K562 (cell line): ENCODE measurements around the gene PTPN1. TPM values are rescaled to one million over a fixed set of nuclear protein-coding genes. Genes with fewer than 3 reads are reported as not detected.

Experiments
- ADNP ChIP-seq: fragments of 200-800 bp; sonication (Bioruptor generic); IDR thresholded peaks from 2 replicates; pipeline ENCODE4 v1.6.1; 2016; ENCODE audit warnings: missing genetic modification characterization, missing compliant biosample characterization
- ASH1L ChIP-seq: fragments of 450-650 bp; IDR thresholded peaks from 2 replicates; pipeline ENCODE4 v1.6.1; 2018; ENCODE audit warnings: borderline replicate concordance, mild to moderate bottlenecking, low read depth; ENCODE audit not compliant: partially characterized antibody
- CBX8 ChIP-seq: fragments of 200-600 bp; sonication (generic); IDR thresholded peaks from 2 replicates; pipeline ENCODE4 v1.6.1; 2012; ENCODE audit warnings: borderline replicate concordance, mixed run types, low read depth, mild to moderate bottlenecking, moderate library complexity, mixed read lengths, low read length, control low read depth, inconsistent platforms; ENCODE audit not compliant: poor library complexity, severe bottlenecking; ENCODE audit errors: extremely low read depth
- CC2D1A ChIP-seq: fragments of 450-650 bp; IDR thresholded peaks from 2 replicates; pipeline ENCODE4 v1.6.1; 2017; ENCODE audit warnings: mild to moderate bottlenecking
- DACH1 ChIP-seq: fragments of 450-650 bp; IDR thresholded peaks from 2 replicates; pipeline ENCODE4 v1.6.1; 2018; ENCODE audit not compliant: partially characterized antibody
- HNRNPH1 ChIP-seq: fragments of 200-400 bp; formaldehyde crosslinking; optimal IDR thresholded peaks from 2 replicates; pipeline ENCODE3; 2017; ENCODE audit warnings: low read depth, mild to moderate bottlenecking, low read length, moderate library complexity
- MXI1 ChIP-seq: IDR thresholded peaks from 2 replicates; pipeline ENCODE4 v1.6.1; 2011; ENCODE audit warnings: low read depth, mild to moderate bottlenecking, improper control_type of control experiment, low read length
- NRF1 ChIP-seq, 2 experiments: fragments of 450-650 bp; IDR thresholded peaks in 1 of 2; conservative IDR thresholded peaks in 1 of 2; 2 replicates each; pipeline ENCODE4 v1.6.1; 2014; ENCODE audit warnings: mild to moderate bottlenecking in 2 of 2
- PHTF2 ChIP-seq: fragments of 250-450 bp; sonication (Bioruptor Pico); IDR thresholded peaks from 2 replicates; pipeline ENCODE4 v1.5.0; 2021; ENCODE audit warnings: mild to moderate bottlenecking
- ZNF717 ChIP-seq: fragments of 250-450 bp; sonication (Bioruptor Pico); IDR thresholded peaks from 2 replicates; pipeline ENCODE4 v1.5.0; 2021
- polyA plus RNA-seq, 8 experiments: library from polyadenylated mRNA; depleted of rRNA in 4 of 8; stranded (reverse) in 5 of 8; unstranded in 3 of 8; fragments of >200 nt; fragmentation: Nextera tagmentation in 2 of 8; fragmentation: Illumina TruSeq in 1 of 8; extraction: Ambion mirVana in 2 of 8; extraction: Trizol in 1 of 8; gene quantifications; 2 replicates each; pipeline versions ENCODE4 v1.2.1 to v1.2.3, GENCODE V29; 2011 to 2014; ENCODE audit warnings: inconsistent platforms in 1 of 8, missing spikeins in 1 of 8
- total RNA-seq, 7 experiments: library from RNA; depleted of rRNA in 6 of 7; stranded (reverse); fragments of >200 nt in 6 of 7; fragmentation: Illumina TruSeq in 2 of 7; extraction: Trizol in 2 of 7; gene quantifications; 2 replicates each; pipeline versions ENCODE4 v1.2.1 to v1.2.3, GENCODE V29; 2011 to 2021; ENCODE audit warnings: low replicate concordance in 1 of 7
- TF ChIP-seq, protein P1 (sequence below): fragments of 450-650 bp; IDR thresholded peaks from 2 replicates; pipeline ENCODE4 v1.6.1; 2018; ENCODE audit warnings: mild to moderate bottlenecking, low read depth; ENCODE audit not compliant: partially characterized antibody
- TF ChIP-seq, protein P2 (sequence below): fragments of 450-650 bp; conservative IDR thresholded peaks from 2 replicates; pipeline ENCODE4 v1.6.1; 2016; ENCODE audit warnings: missing genetic modification characterization, low read depth, mild to moderate bottlenecking, control low read depth, missing compliant biosample characterization
- TF ChIP-seq, protein P3 (sequence below): sonication (generic); formaldehyde crosslinking; IDR thresholded peaks from 2 replicates; pipeline ENCODE4 v1.8.0; 2023; ENCODE audit warnings: missing genetic modification reagents, mild to moderate bottlenecking, borderline replicate concordance
- TF ChIP-seq, protein P4 (sequence below), 2 experiments: IDR thresholded peaks in 1 of 2; conservative IDR thresholded peaks in 1 of 2; 2 replicates each; pipeline ENCODE4 v1.6.1; 2016; ENCODE audit warnings: low read depth in 2 of 2, mild to moderate bottlenecking in 1 of 2, missing compliant biosample characterization in 1 of 2, missing genetic modification characterization in 1 of 2, moderate library complexity in 1 of 2

The PTPN1 gene
- total and polyA plus RNA-seq, 9 of the 15 experiments (the other 6 are each of a cell fraction or from before 2014, with no cell fraction given), result 11.0 to 85.3 (median 54.0) TPM

DNA sequence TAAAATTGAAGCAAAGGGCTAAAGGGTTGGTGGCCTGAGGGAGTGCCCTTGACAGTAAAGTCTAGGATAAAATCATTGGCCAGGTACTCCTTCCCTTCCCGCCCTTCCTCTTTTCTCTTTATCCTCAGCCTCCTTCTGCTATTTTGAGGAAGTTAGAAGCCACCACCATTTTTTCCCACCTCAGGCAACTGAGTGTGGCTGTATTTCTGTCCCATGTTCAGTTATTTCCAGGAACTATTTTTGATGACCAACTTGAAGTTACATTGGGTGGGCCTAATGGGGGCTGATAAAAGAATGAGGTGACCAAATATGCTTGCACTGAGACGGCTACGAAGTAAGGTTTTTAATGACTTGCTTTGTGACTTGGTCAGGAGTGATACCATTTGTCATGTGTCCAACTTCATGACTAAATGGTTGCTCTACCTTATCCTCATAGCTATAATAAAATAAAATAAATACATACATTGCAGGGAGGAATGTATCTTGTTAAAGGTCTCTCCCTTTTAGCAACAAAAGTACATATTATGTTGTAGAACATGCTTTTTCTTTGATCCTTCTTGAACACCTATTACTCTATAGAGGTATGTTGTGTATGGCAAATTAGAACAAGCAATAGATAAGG lies 12.0 kb downstream of the PTPN1 start (continued):
- TF ChIP-seq, protein P1, sequence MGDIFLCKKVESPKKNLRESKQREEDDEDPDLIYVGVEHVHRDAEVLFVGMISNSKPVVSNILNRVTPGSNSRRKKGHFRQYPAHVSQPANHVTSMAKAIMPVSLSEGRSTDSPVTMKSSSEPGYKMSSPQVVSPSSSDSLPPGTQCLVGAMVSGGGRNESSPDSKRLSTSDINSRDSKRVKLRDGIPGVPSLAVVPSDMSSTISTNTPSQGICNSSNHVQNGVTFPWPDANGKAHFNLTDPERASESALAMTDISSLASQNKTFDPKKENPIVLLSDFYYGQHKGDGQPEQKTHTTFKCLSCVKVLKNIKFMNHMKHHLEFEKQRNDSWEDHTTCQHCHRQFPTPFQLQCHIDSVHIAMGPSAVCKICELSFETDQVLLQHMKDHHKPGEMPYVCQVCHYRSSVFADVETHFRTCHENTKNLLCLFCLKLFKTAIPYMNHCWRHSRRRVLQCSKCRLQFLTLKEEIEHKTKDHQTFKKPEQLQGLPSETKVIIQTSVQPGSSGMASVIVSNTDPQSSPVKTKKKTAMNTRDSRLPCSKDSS, result no peak
- TF ChIP-seq, protein P2, sequence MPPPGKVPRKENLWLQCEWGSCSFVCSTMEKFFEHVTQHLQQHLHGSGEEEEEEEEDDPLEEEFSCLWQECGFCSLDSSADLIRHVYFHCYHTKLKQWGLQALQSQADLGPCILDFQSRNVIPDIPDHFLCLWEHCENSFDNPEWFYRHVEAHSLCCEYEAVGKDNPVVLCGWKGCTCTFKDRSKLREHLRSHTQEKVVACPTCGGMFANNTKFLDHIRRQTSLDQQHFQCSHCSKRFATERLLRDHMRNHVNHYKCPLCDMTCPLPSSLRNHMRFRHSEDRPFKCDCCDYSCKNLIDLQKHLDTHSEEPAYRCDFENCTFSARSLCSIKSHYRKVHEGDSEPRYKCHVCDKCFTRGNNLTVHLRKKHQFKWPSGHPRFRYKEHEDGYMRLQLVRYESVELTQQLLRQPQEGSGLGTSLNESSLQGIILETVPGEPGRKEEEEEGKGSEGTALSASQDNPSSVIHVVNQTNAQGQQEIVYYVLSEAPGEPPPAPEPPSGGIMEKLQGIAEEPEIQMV (tag), result no peak
- TF ChIP-seq ZNF717 (CRISPR knock-in tag) (no peak), MXI1 (no peak), DACH1 (no peak), ASH1L (no peak), CBX8 (no peak), ADNP (no peak), CC2D1A (0 out of 2 replicates have a peak, but pooled peaks have one; percentile 14), HNRNPH1 (no peak), PHTF2 (no peak), NRF1 (conservative IDR thresholded peaks at IDR 0.05 in 1 of 2, IDR thresholded peaks at IDR 0.05 in 1 of 2) (no peak)
- TF ChIP-seq, protein P3, sequence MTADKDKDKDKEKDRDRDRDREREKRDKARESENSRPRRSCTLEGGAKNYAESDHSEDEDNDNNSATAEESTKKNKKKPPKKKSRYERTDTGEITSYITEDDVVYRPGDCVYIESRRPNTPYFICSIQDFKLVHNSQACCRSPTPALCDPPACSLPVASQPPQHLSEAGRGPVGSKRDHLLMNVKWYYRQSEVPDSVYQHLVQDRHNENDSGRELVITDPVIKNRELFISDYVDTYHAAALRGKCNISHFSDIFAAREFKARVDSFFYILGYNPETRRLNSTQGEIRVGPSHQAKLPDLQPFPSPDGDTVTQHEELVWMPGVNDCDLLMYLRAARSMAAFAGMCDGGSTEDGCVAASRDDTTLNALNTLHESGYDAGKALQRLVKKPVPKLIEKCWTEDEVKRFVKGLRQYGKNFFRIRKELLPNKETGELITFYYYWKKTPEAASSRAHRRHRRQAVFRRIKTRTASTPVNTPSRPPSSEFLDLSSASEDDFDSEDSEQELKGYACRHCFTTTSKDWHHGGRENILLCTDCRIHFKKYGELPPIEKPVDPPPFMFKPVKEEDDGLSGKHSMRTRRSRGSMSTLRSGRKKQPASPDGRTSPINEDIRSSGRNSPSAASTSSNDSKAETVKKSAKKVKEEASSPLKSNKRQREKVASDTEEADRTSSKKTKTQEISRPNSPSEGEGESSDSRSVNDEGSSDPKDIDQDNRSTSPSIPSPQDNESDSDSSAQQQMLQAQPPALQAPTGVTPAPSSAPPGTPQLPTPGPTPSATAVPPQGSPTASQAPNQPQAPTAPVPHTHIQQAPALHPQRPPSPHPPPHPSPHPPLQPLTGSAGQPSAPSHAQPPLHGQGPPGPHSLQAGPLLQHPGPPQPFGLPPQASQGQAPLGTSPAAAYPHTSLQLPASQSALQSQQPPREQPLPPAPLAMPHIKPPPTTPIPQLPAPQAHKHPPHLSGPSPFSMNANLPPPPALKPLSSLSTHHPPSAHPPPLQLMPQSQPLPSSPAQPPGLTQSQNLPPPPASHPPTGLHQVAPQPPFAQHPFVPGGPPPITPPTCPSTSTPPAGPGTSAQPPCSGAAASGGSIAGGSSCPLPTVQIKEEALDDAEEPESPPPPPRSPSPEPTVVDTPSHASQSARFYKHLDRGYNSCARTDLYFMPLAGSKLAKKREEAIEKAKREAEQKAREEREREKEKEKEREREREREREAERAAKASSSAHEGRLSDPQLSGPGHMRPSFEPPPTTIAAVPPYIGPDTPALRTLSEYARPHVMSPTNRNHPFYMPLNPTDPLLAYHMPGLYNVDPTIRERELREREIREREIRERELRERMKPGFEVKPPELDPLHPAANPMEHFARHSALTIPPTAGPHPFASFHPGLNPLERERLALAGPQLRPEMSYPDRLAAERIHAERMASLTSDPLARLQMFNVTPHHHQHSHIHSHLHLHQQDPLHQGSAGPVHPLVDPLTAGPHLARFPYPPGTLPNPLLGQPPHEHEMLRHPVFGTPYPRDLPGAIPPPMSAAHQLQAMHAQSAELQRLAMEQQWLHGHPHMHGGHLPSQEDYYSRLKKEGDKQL (CRISPR knock-in tag), result no peak
- TF ChIP-seq, protein P4, sequence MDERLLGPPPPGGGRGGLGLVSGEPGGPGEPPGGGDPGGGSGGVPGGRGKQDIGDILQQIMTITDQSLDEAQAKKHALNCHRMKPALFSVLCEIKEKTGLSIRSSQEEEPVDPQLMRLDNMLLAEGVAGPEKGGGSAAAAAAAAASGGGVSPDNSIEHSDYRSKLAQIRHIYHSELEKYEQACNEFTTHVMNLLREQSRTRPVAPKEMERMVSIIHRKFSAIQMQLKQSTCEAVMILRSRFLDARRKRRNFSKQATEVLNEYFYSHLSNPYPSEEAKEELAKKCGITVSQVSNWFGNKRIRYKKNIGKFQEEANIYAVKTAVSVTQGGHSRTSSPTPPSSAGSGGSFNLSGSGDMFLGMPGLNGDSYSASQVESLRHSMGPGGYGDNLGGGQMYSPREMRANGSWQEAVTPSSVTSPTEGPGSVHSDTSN (CRISPR knock-in tag; IDR thresholded peaks at IDR 0.05; ENCODE audit: low read depth), result no peak
- TF ChIP-seq, protein P4 (tag; conservative IDR thresholded peaks at IDR 0.05; ENCODE audit: low read depth), result no peak
